Lung (tissue), 12 donors: Measurements from ENCODE around the gene FGGY. TPM values are rescaled to one million over a fixed set of nuclear protein-coding genes. Genes with fewer than 3 reads are reported as not detected.
"Not testable (repeated sequence)": the region's sequence is repeated elsewhere in the genome, so short reads cannot be mapped to it uniquely, and the experiment has no call there.

Experiments
- ATAC-seq: fragments of 200-7000 bp; cut with Tn5 transposase; one replicate; pipeline ENCODE4 v1.9.1; 2020; ENCODE audit warnings: moderate number of reproducible peaks; ENCODE audit not compliant: insufficient read depth, low FRiP score
- DNase-seq, 3 donors: peaks; one replicate each; pipeline ENCODE4 v3.0.0-alpha.2; 2013 to 2017
- H3K27ac ChIP-seq, 2 donors: one replicate each; pipeline ENCODE4 v1.5.1; 2013; ENCODE audit warnings: mild to moderate bottlenecking in 2 of 2, moderate library complexity in 2 of 2, control low read depth in 1 of 2, inconsistent platforms in 1 of 2, low read depth in 1 of 2, low read length in 1 of 2
- H3K27me3 ChIP-seq, 3 donors: one replicate each; pipeline ENCODE4 v1.5.1; 2013; ENCODE audit warnings: low read length in 2 of 3; ENCODE audit not compliant: control insufficient read depth in 3 of 3, insufficient read depth in 3 of 3
- H3K36me3 ChIP-seq, 4 donors: one replicate each; pipeline ENCODE4 v1.5.1; 2013; ENCODE audit warnings: low read length in 4 of 4, mild to moderate bottlenecking in 1 of 4, moderate library complexity in 1 of 4; ENCODE audit not compliant: control insufficient read depth in 4 of 4, insufficient read depth in 4 of 4
- H3K4me1 ChIP-seq, 5 donors: one replicate each; pipeline ENCODE4 v1.5.1; 2013; ENCODE audit warnings: low read length in 5 of 5, mild to moderate bottlenecking in 2 of 5, moderate library complexity in 1 of 5; ENCODE audit not compliant: control insufficient read depth in 5 of 5, insufficient read depth in 5 of 5
- H3K4me3 ChIP-seq: one replicate; pipeline ENCODE4 v1.5.1; 2013; ENCODE audit warnings: mild to moderate bottlenecking, control low read depth, moderate library complexity
- H3K9ac ChIP-seq, 2 donors: one replicate each; pipeline ENCODE4 v1.5.1; 2013; ENCODE audit warnings: low read length in 2 of 2, control low read depth in 1 of 2; ENCODE audit not compliant: insufficient read depth in 1 of 2
- H3K9me3 ChIP-seq, 4 donors: one replicate each; pipeline ENCODE4 v1.5.1; 2013; ENCODE audit warnings: low read length in 3 of 4, mild to moderate bottlenecking in 1 of 4, moderate library complexity in 1 of 4; ENCODE audit not compliant: control insufficient read depth in 4 of 4, insufficient read depth in 3 of 4
- WGBS, 2 donors: extraction: QIAGEN DNeasy Blood & Tissue Kit; methylation state at CpG; one replicate each; pipeline ENCODE4 v1.1.7; 2013; 5-methylcytosine and 5-hydroxymethylcytosine counted together
- polyA plus RNA-seq, 2 donors: library from polyadenylated mRNA; stranded (reverse); fragments of 200-250 nt; gene quantifications; one replicate each; pipeline ENCODE4 v1.2.1, GENCODE V29; 2013
- total RNA-seq, 2 donors: library from RNA; depleted of rRNA in 1 of 2; stranded (reverse); fragments of >200 nt in 1 of 2; gene quantifications; one replicate each; pipeline ENCODE4 v1.2.1, GENCODE V29; 2014 to 2021
- TF ChIP-seq, protein P1 (sequence below): IDR thresholded peaks from 2 replicates; pipeline ENCODE4 v1.5.1; 2012; ENCODE audit warnings: mild to moderate bottlenecking; ENCODE audit errors: control extremely low read depth, extremely low read depth
- donor health status: control.
- donor health status: control.
- donor health status: Bipolar disorder and iron deficiency.
- donor health status: healthy.
- donor health status: DM: yes; HTN: yes; CAD: no.

Gene FGGY
- total and polyA plus RNA-seq, 4 donors: 16.1 to 42.3 (median 18.3) TPM

DNA sequence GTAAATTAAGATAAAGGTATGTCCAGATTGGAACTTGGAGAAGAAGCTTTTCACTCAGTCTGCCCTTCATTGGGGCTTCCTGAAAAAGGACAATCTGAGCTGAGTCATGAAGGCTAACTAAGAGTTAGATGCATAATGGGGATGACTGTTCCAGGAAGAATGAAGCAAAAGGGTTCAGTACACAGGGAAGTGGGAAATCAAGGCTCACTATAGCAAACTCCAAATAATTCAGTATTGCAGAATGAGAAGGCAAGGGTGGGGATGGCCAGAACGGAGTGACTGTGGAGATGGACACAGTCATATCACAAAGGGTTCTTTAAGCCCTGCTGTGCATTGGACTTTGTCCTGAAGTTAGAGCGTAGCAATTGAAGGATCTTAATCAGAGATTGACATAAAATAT, 158.3 kb downstream of the FGGY start:
- Histone ChIP-seq H3K36me3 (no peaks in the 10 kb centered on the region), H3K4me1 (peaks cover 0 to 5% (median 3%) of the 10 kb centered on the region in 5 donors), H3K9ac (no peak overlapping the region), H3K9me3 (peaks cover 0 to 4% (median 0%) of the 10 kb centered on the region in 4 donors), H3K27ac (no peak overlapping the region), H3K4me3 (no peak overlapping the region), H3K27me3 (no peaks in the 10 kb centered on the region)
- WGBS, 2 donors: 90 to 97% methylated on average over 2 of the region's 2 CpGs
- ATAC-seq (no peak), DNase-seq (no peak)
- TF ChIP-seq, protein P1, sequence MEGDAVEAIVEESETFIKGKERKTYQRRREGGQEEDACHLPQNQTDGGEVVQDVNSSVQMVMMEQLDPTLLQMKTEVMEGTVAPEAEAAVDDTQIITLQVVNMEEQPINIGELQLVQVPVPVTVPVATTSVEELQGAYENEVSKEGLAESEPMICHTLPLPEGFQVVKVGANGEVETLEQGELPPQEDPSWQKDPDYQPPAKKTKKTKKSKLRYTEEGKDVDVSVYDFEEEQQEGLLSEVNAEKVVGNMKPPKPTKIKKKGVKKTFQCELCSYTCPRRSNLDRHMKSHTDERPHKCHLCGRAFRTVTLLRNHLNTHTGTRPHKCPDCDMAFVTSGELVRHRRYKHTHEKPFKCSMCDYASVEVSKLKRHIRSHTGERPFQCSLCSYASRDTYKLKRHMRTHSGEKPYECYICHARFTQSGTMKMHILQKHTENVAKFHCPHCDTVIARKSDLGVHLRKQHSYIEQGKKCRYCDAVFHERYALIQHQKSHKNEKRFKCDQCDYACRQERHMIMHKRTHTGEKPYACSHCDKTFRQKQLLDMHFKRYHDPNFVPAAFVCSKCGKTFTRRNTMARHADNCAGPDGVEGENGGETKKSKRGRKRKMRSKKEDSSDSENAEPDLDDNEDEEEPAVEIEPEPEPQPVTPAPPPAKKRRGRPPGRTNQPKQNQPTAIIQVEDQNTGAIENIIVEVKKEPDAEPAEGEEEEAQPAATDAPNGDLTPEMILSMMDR: no peak

DNA sequence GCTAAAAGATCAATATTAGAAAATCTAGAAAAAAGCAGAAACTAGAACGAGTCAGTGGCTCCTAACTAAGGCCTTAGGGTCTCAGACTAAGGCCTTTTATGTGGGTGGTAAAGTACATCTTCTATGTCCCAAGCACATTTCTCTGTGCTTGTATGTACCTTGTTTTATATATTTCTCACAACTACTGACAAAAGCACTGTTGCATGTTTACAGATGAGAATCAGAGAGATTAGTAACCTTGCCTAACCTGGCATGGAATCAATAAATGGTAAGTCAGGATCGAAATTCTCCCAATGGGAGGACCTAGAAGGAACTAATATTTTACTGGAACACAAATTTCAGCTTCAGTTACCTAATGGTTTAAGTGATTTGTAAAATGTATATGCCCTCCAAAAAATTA, 160.9 kb downstream of the FGGY start:
- WGBS, 2 donors: 96 to 99% methylated on average over 2 of the region's 2 CpGs
- no peak for ATAC-seq
- TF ChIP-seq, protein P1: no peak

DNA sequence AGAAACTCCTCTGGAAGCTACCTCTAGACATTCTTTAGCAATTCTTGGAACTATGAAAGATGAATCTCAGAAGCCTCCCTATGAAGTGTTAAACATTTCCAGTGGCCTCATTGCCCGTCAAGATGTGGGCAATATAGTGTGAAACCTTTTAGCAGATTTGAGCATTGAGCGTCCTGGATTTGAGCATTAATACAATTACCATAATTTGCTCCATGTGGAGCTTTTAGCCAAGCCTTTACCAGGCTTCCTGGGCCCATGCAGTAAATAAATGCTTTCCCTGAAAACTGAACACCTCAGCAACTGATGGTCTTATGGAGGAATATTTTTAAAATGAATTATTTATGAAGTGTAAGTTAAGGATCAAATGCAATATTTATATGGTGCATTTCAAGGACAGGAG, 162.0 kb downstream of the FGGY start:
- no peaks in the 10 kb centered on the region for H3K36me3 ChIP-seq
- ATAC-seq (no peak), DNase-seq (no peak)
- peaks cover 0 to 3% (median 0%) of the 10 kb centered on the region in 5 donors for H3K4me1 ChIP-seq
- peaks cover 0 to 5% (median 0%) of the 10 kb centered on the region in 4 donors for H3K9me3 ChIP-seq
- TF ChIP-seq, protein P1: no peak
- H3K4me3 ChIP-seq: no peak overlapping the region
- no peak overlapping the region for H3K27ac ChIP-seq
- WGBS, 2 donors: 94 to 96% methylated on average over 2 of the region's 2 CpGs
- H3K9ac ChIP-seq: no peak overlapping the region
- no peaks in the 10 kb centered on the region for H3K27me3 ChIP-seq

More for the DNA sequence above, 160.9 kb downstream of the FGGY start:
- Histone ChIP-seq H3K27ac (no peak overlapping the region), H3K4me3 (no peak overlapping the region), H3K4me1 (peaks cover 0 to 4% (median 3%) of the 10 kb centered on the region in 5 donors), H3K9me3 (peaks cover 0 to 5% (median 0%) of the 10 kb centered on the region in 4 donors), H3K36me3 (no peaks in the 10 kb centered on the region), H3K9ac (no peak overlapping the region), H3K27me3 (no peaks in the 10 kb centered on the region)
- DNase-seq: no peak

DNA sequence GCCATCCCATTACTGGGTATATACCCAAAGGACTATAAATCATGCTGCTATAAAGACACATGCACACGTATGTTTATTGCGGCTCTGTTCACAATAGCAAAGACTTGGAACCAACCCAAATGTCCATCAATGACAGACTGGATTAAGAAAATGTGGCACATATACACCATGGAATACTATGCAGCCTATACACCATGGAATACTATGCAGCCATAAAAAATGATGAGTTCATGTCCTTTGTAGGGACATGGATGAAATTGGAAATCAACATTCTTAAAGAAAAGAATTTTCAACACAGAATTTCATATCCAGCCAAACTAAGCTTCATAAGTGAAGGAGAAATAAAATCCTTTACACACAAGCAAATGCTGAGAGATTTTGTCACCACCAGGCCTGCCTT, 166.0 kb downstream of the FGGY start:
- not testable (repeated sequence) for H3K4me1 ChIP-seq

DNA sequence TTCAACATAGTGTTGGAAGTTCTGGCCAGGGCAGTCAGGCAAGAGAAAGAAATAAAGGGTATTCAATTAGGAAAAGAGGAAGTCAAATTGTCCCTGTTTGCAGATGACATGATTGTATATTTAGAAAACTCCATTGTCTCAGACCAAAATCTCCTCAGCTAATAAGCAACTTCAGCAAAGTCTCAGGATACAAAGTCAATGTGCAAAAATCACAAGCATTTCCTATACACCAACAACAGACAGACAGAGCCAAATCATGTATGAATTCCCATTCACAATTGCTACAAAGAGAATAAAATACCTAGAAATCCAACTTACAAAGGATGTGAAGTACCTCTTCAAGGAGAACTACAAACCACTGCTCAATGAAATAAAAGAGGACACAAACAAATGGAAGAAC, 168.6 kb downstream of the FGGY start:
- not testable (repeated sequence) for H3K4me1 ChIP-seq, H3K27ac ChIP-seq, DNase-seq, H3K9ac ChIP-seq, H3K4me3 ChIP-seq, ATAC-seq, H3K36me3 ChIP-seq, H3K9me3 ChIP-seq, H3K27me3 ChIP-seq

More for the DNA sequence above, 166.0 kb downstream of the FGGY start:
- H3K27ac ChIP-seq, H3K9me3 ChIP-seq, ATAC-seq, DNase-seq, H3K27me3 ChIP-seq, H3K9ac ChIP-seq, H3K4me3 ChIP-seq, H3K36me3 ChIP-seq: not testable (repeated sequence)
- 97 to 100% methylated on average over 2 of the region's 2 CpGs for WGBS, 2 donors
